ENCODE measurements around the gene TMEM151A. TPM values are rescaled to one million over a fixed set of nuclear protein-coding genes. Genes with fewer than 3 reads are reported as not detected.
A peak's percentile ranks its signal among the peaks of the same experiment; 100 is the strongest.

The TMEM151A gene
- total and polyA plus RNA-seq, 4 donors: 0.05 to 0.13 TPM; not detected in 2

DNA sequence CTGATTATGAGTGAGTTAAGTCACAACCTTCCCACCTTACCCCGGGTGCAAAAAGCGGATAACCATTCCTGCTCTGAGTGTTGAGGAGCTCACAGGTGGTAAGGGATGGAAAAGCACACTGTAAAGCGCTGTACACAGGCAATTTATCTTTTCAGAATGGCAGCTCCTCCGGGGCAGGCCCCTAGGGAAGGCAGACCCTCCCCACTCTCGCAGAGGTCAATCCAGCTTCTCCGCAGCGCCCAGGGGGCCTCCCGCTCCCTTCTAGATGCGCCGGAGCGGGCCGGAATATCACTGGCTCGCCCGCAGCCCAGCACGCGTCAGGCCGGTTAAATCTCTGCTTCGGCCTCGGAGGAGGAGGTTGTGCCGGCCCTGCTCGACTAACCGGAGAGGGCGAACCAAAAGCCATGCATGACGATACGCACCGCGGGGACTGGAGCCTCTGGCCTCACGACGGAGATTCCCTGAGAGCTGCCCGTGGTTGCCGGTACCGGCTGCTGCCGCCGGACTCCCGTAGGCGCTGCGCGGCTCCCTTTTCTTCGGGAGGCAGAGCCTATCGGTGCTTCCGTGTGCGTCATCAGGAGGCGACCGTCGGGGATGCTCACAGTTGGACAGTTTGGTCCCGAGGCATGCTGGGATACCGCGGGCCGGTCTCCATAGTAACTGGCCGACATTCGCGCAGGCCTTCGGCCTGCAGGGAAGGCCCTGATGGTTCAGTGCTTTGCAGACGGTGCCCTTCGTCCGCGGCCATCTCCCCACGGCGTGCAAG is 53.0 kb downstream of the TMEM151A start, which contains the start of gene BRMS1:
BRMS1 (minus strand) TSS at position 555 of the 766 bp plus-strand sequence. CDS start 2,870 bp downstream, outside the sequence.
- TF ChIP-seq HNF4G (IDR thresholded peaks at IDR 0.05) (no peak), FOXA1 (IDR thresholded peaks at IDR 0.05) (no peak), RAD21 (IDR thresholded peaks at IDR 0.05) (peak in 1 of 2 donors; percentile 42), RXRA (IDR thresholded peaks at IDR 0.05) (peak in 1 of 2 donors; percentile 42), EGR1 (IDR thresholded peaks at IDR 0.05; ENCODE audit: low read depth in 2 of 2) (no peak), HNF4A (conservative IDR thresholded peaks at IDR 0.05) (no peak), YY1 (IDR thresholded peaks at IDR 0.05) (peak; percentile 97), GABPA (IDR thresholded peaks at IDR 0.05 in 1 of 2, conservative IDR thresholded peaks at IDR 0.05 in 1 of 2) (peak in 1 of 2 donors; percentile 82), SP1 (IDR thresholded peaks at IDR 0.05) (peak; percentile 50), JUND (IDR thresholded peaks at IDR 0.05) (no peak), TAF1 (conservative IDR thresholded peaks at IDR 0.05) (no peak), FOXA2 (IDR thresholded peaks at IDR 0.05) (no peak), NR2F2 (IDR thresholded peaks at IDR 0.05) (peak; percentile 12)
- TF ChIP-seq, protein P1, sequence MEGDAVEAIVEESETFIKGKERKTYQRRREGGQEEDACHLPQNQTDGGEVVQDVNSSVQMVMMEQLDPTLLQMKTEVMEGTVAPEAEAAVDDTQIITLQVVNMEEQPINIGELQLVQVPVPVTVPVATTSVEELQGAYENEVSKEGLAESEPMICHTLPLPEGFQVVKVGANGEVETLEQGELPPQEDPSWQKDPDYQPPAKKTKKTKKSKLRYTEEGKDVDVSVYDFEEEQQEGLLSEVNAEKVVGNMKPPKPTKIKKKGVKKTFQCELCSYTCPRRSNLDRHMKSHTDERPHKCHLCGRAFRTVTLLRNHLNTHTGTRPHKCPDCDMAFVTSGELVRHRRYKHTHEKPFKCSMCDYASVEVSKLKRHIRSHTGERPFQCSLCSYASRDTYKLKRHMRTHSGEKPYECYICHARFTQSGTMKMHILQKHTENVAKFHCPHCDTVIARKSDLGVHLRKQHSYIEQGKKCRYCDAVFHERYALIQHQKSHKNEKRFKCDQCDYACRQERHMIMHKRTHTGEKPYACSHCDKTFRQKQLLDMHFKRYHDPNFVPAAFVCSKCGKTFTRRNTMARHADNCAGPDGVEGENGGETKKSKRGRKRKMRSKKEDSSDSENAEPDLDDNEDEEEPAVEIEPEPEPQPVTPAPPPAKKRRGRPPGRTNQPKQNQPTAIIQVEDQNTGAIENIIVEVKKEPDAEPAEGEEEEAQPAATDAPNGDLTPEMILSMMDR (IDR thresholded peaks at IDR 0.05; ENCODE audit: low read depth, low read length, missing input control): no peak
- TF ChIP-seq, protein P2, sequence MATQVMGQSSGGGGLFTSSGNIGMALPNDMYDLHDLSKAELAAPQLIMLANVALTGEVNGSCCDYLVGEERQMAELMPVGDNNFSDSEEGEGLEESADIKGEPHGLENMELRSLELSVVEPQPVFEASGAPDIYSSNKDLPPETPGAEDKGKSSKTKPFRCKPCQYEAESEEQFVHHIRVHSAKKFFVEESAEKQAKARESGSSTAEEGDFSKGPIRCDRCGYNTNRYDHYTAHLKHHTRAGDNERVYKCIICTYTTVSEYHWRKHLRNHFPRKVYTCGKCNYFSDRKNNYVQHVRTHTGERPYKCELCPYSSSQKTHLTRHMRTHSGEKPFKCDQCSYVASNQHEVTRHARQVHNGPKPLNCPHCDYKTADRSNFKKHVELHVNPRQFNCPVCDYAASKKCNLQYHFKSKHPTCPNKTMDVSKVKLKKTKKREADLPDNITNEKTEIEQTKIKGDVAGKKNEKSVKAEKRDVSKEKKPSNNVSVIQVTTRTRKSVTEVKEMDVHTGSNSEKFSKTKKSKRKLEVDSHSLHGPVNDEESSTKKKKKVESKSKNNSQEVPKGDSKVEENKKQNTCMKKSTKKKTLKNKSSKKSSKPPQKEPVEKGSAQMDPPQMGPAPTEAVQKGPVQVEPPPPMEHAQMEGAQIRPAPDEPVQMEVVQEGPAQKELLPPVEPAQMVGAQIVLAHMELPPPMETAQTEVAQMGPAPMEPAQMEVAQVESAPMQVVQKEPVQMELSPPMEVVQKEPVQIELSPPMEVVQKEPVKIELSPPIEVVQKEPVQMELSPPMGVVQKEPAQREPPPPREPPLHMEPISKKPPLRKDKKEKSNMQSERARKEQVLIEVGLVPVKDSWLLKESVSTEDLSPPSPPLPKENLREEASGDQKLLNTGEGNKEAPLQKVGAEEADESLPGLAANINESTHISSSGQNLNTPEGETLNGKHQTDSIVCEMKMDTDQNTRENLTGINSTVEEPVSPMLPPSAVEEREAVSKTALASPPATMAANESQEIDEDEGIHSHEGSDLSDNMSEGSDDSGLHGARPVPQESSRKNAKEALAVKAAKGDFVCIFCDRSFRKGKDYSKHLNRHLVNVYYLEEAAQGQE (IDR thresholded peaks at IDR 0.05): peak; percentile 86
- TF ChIP-seq, protein P3, sequence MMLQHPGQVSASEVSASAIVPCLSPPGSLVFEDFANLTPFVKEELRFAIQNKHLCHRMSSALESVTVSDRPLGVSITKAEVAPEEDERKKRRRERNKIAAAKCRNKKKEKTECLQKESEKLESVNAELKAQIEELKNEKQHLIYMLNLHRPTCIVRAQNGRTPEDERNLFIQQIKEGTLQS (IDR thresholded peaks at IDR 0.05): no peak
- TF ChIP-seq, protein P4, sequence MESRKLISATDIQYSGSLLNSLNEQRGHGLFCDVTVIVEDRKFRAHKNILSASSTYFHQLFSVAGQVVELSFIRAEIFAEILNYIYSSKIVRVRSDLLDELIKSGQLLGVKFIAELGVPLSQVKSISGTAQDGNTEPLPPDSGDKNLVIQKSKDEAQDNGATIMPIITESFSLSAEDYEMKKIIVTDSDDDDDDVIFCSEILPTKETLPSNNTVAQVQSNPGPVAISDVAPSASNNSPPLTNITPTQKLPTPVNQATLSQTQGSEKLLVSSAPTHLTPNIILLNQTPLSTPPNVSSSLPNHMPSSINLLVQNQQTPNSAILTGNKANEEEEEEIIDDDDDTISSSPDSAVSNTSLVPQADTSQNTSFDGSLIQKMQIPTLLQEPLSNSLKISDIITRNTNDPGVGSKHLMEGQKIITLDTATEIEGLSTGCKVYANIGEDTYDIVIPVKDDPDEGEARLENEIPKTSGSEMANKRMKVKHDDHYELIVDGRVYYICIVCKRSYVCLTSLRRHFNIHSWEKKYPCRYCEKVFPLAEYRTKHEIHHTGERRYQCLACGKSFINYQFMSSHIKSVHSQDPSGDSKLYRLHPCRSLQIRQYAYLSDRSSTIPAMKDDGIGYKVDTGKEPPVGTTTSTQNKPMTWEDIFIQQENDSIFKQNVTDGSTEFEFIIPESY (IDR thresholded peaks at IDR 0.05): no peak
- TF ChIP-seq, protein P5, sequence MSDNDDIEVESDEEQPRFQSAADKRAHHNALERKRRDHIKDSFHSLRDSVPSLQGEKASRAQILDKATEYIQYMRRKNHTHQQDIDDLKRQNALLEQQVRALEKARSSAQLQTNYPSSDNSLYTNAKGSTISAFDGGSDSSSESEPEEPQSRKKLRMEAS (IDR thresholded peaks at IDR 0.05): no peak
- Histone ChIP-seq H3K9ac (ENCODE audit: low read depth in 1 of 2, low read length in 2 of 2) (peak within 1 kb of the TSS; percentile 49 to 93), H3K27me3 (ENCODE audit: control insufficient read depth in 4 of 4, insufficient read depth in 4 of 4, low read length in 3 of 4) (no peaks in the 10 kb centered on the region), H3K9me3 (ENCODE audit: control insufficient read depth in 4 of 4, low read length in 3 of 4) (no peaks in the 10 kb centered on the region), H3K27ac (ENCODE audit: low read depth in 1 of 2, low read length in 2 of 2) (peak within 1 kb of the TSS; percentile 21 to 66), H3K4me1 (ENCODE audit: control insufficient read depth in 4 of 4, insufficient read depth in 4 of 4, low read length in 3 of 4) (peaks cover 11 to 54% (median 46%) of the 10 kb centered on the region in 4 donors), H3K4me3 (ENCODE audit: low read depth in 1 of 3, low read length in 3 of 3) (peak within 1 kb of the TSS; percentile 75 to 95 (median 85)), H3K36me3 (ENCODE audit: control insufficient read depth in 4 of 4, insufficient read depth in 3 of 4, low read depth in 1 of 4, low read length in 3 of 4) (peaks cover 12 to 23% (median 16%) of the 10 kb centered on the region in 4 donors)
- WGBS: under 1% methylated on average over 59 of the region's 59 CpGs
- peak; percentile 98 for DNase-seq (ENCODE audit: low spot score)

Measured in liver (tissue), 9 donors.